OCI-LY7 (cell line): ENCODE results near the gene MALL. TPM values are rescaled to one million over a fixed set of nuclear protein-coding genes. Genes with fewer than 3 reads are reported as not detected.
"Not testable (repeated sequence)": the region's sequence is repeated elsewhere in the genome, so short reads cannot be mapped to it uniquely, and the experiment has no call there.

ENCODE experiments used
- BruUV-seq: library from RNA; stranded (reverse); fragments of 400-500 nt; replicated peaks from 2 replicates; lab custom pipeline; 2021; lab: Mats Ljungman, UMichigan
- CTCF ChIA-PET: fragments of 300-600 bp; sonication (Branson Sonifier 250); formaldehyde crosslinking; loops from one replicate; lab custom pipeline; 2022; ENCODE audit warnings: antibody characterized with exemption; ENCODE audit not compliant: unreplicated experiment; lab: Charles Lee
- POLR2A ChIA-PET: fragments of 300-600 bp; sonication (Branson Sonifier 250); formaldehyde crosslinking; loops from one replicate; lab custom pipeline; 2022; ENCODE audit warnings: antibody characterized with exemption; lab: Charles Lee
- DNase-seq: peaks from one replicate; pipeline ENCODE4 v3.0.0-alpha.2; 2015; ENCODE audit warnings: low spot score
- H2AFZ ChIP-seq: fragments of 200-600 bp; sonication (generic), shearing (Covaris generic); 2 replicates; pipeline ENCODE4 v1.6.1; 2014; ENCODE audit warnings: mild to moderate bottlenecking, antibody characterized with exemption, low read length, moderate library complexity
- H3K27ac ChIP-seq: fragments of 200-600 bp; sonication (generic); 2 replicates; pipeline ENCODE4 v1.5.1; 2014; ENCODE audit warnings: mixed run types, low read depth, mild to moderate bottlenecking, moderate library complexity, low read length, inconsistent platforms; ENCODE audit not compliant: poor library complexity, severe bottlenecking
- H3K36me3 ChIP-seq: fragments of 200-600 bp; sonication (generic); 2 replicates; pipeline ENCODE4 v1.6.1; 2014; ENCODE audit warnings: mild to moderate bottlenecking, antibody characterized with exemption, low read length, moderate library complexity, mixed read lengths; ENCODE audit not compliant: insufficient read depth
- H3K4me1 ChIP-seq: fragments of 200-600 bp; sonication (generic); 2 replicates; pipeline ENCODE4 v1.5.1; 2014; ENCODE audit warnings: mild to moderate bottlenecking, low read length; ENCODE audit not compliant: insufficient read depth, poor library complexity, severe bottlenecking
- H3K4me2 ChIP-seq: fragments of 200-600 bp; sonication (generic); 2 replicates; pipeline ENCODE4 v1.6.1; 2014; ENCODE audit warnings: mild to moderate bottlenecking, low read length
- H3K4me3 ChIP-seq: fragments of 200-600 bp; sonication (generic); 2 replicates; pipeline ENCODE4 v1.5.1; 2014; ENCODE audit warnings: mild to moderate bottlenecking, low read depth, low read length; ENCODE audit not compliant: poor library complexity, severe bottlenecking
- H3K79me2 ChIP-seq: fragments of 200-600 bp; sonication (generic); 2 replicates; pipeline ENCODE4 v1.6.1; 2016; ENCODE audit warnings: low read depth, mild to moderate bottlenecking, low read length, moderate library complexity, mixed read lengths; ENCODE audit not compliant: insufficient read depth
- H3K9me2 ChIP-seq: fragments of 200-600 bp; sonication (generic); 2 replicates; pipeline ENCODE4 v1.6.1; 2016; ENCODE audit warnings: mild to moderate bottlenecking, low read length, mixed read lengths; ENCODE audit not compliant: insufficient read depth
- H3K9me3 ChIP-seq: fragments of 200-600 bp; sonication (generic); 2 replicates; pipeline ENCODE4 v1.6.1; 2014; ENCODE audit warnings: mild to moderate bottlenecking, mixed run types, low read length, mixed read lengths
- H4K20me1 ChIP-seq: fragments of 200-600 bp; sonication (generic); 2 replicates; pipeline ENCODE4 v1.6.1; 2014; ENCODE audit warnings: mild to moderate bottlenecking, antibody characterized with exemption, low read length, moderate library complexity, mixed read lengths; ENCODE audit not compliant: insufficient read depth
- EZH2phosphoT487 ChIP-seq: fragments of 200-600 bp; sonication (generic); IDR thresholded peaks from 2 replicates; pipeline ENCODE4 v1.6.1; 2018; ENCODE audit warnings: low read depth, borderline replicate concordance, mild to moderate bottlenecking, mixed run types, antibody characterized with exemption, low read length, moderate library complexity, mixed read lengths
- intact Hi-C: fragments of 100-400 bp; cut with micrococcal nuclease; formaldehyde crosslinking; loops from one replicate; pipeline ENCODE4 v1.10.0; 2022; ENCODE audit not compliant: unreplicated experiment
- total RNA-seq, 2 experiments: library from RNA; depleted of rRNA in 1 of 2; stranded (reverse); fragments of >200 nt in 1 of 2; shearing (Covaris generic) in 1 of 2; gene quantifications; 2 replicates each; pipeline ENCODE4 v1.2.3, GENCODE V29; 2014 to 2022
- TF ChIP-seq, protein P1 (sequence below): fragments of 200-600 bp; sonication (generic); conservative IDR thresholded peaks from 2 replicates; pipeline ENCODE4 v1.5.1; 2014; ENCODE audit warnings: mild to moderate bottlenecking, antibody characterized with exemption, low read length, moderate library complexity, mixed read lengths

MALL gene
- total RNA-seq, 2 experiments from 2014 or later, result not detected

DNA sequence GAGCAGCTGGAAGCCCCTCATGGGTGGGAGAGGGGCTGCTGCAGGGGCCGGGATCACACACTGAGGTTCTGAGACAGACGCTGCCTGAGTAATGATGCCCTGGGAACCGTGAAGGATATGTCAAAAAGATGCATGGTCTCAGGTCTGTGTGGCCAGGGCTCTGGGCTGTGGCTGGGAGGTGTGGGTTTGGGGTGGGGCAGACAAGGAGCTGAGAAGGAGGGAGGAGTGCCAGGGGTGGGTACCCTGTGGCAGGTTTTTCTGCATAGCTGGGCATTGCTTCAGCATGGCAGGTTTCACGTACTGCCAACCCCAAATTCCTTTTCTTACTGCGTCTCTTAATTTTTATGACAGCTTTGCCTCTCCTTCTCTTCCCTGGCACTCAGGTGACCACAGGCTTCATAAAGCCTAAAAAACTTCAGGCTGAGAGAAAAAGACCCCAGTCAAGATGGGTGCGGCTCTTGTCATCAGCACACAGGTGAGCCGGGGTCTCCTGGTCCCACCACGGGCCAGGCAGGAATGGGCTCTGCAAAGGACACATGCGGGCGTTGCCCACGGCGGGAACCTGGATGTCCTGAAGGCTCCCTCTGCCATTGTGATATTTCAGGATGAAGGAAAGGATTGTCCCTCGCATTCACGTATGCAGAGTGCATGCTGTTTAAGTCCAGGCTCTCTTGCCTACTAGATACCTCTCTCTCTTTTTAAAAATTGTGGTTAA is 18.0 kb downstream of the MALL start:
- no peaks in the 10 kb centered on the region for H4K20me1 ChIP-seq
- no peaks in the 10 kb centered on the region for H3K36me3 ChIP-seq
- no peak overlapping the region for H3K27ac ChIP-seq
- no peaks in the 10 kb centered on the region for H3K9me3 ChIP-seq
- no peak overlapping the region for H3K4me2 ChIP-seq
- no TSS peak for BruUV-seq
- TF ChIP-seq EZH2phosphoT487, result no peak
- TF ChIP-seq, protein P1, sequence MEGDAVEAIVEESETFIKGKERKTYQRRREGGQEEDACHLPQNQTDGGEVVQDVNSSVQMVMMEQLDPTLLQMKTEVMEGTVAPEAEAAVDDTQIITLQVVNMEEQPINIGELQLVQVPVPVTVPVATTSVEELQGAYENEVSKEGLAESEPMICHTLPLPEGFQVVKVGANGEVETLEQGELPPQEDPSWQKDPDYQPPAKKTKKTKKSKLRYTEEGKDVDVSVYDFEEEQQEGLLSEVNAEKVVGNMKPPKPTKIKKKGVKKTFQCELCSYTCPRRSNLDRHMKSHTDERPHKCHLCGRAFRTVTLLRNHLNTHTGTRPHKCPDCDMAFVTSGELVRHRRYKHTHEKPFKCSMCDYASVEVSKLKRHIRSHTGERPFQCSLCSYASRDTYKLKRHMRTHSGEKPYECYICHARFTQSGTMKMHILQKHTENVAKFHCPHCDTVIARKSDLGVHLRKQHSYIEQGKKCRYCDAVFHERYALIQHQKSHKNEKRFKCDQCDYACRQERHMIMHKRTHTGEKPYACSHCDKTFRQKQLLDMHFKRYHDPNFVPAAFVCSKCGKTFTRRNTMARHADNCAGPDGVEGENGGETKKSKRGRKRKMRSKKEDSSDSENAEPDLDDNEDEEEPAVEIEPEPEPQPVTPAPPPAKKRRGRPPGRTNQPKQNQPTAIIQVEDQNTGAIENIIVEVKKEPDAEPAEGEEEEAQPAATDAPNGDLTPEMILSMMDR, result no peak
- no peak overlapping the region for H3K4me3 ChIP-seq
- no peak overlapping the region for H2AFZ ChIP-seq
- intact Hi-C loops, result no loop called here
- no peak for DNase-seq
- POLR2A ChIA-PET, result no interaction called here
- CTCF ChIA-PET, result no interaction called here
- no peaks in the 10 kb centered on the region for H3K4me1 ChIP-seq
- H3K9me2 ChIP-seq, result no peaks in the 10 kb centered on the region
- H3K79me2 ChIP-seq, result no peaks in the 10 kb centered on the region

DNA sequence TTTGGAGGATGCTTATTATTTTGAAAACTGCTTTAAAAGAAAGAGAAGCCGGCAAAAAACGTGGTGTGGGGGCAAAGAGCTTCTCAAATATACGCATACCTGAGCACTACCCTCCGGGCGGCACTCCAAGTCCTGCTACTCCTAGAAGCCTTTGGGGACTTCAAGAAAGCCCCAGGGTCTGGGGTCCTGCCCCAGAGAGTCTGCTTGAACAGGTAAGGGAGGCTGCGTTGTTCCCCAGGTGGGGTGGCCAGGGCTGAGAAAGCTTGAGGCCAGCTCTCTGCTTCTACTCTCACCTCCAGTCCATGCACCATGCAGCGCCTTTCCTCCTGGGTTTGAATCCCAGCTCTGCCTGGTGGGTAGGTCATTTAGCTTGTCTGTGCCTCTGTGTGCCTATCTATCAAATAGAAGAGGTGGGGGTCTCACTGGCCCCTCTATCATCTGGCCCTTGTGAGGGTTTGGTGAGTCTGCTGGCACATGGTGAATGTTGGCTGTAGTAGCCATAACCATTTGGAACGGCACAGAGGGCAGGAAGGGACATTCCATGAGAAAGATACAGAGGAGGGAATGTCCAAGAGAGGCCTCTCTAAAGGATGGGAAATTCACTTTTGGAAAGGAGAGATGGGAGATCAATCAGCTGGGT is 19.5 kb downstream of the MALL start:
- no peaks in the 10 kb centered on the region for H3K9me2 ChIP-seq
- no peak overlapping the region for H3K4me3 ChIP-seq
- no TSS peak for BruUV-seq
- intact Hi-C loops, result no loop called here
- no peaks in the 10 kb centered on the region for H4K20me1 ChIP-seq
- POLR2A ChIA-PET, result no interaction called here
- no peaks in the 10 kb centered on the region for H3K79me2 ChIP-seq
- no peak overlapping the region for H3K4me2 ChIP-seq
- TF ChIP-seq, protein P1, result no peak
- TF ChIP-seq EZH2phosphoT487, result no peak
- no peak overlapping the region for H2AFZ ChIP-seq
- no peaks in the 10 kb centered on the region for H3K36me3 ChIP-seq
- no peaks in the 10 kb centered on the region for H3K9me3 ChIP-seq
- H3K4me1 ChIP-seq, result no peaks in the 10 kb centered on the region
- H3K27ac ChIP-seq, result no peak overlapping the region
- CTCF ChIA-PET, result no interaction called here
- DNase-seq, result no peak

DNA sequence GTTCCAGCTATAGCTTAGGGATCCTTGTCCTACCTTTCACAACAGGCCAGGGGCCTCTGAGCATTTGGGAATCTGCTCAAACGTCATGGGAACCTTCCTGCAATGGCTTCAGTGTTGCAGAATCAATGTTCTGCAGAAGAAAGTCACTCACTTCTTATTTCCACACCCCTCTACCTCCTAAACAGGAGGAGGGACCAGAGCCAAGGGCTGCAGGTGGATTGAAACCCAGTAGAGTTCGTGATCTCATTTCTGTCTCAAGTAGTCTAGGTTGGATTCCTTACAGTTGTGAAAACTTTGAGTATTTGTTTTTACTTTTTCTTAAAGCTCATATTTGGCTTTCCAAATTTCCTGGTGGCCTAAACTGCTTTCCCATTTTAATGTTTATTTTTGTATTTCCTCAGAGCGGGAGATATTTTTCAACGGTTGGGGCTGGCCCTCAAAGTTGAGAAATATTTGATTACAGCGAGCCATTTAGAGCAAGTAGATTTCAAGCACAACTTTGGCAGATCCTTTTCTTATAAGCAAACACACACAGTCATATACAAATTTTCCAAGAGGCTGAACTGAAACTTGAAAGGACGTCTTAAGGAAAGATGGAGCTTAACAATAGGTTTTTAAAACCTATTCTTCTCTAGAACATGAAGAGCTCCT is 20.6 kb downstream of the MALL start:
- H3K4me2 ChIP-seq, POLR2A ChIA-PET, H4K20me1 ChIP-seq, H3K4me3 ChIP-seq, intact Hi-C loops, H3K27ac ChIP-seq, H3K9me3 ChIP-seq, H3K79me2 ChIP-seq, H3K36me3 ChIP-seq, H2AFZ ChIP-seq, H3K9me2 ChIP-seq, CTCF ChIA-PET, BruUV-seq, DNase-seq, H3K4me1 ChIP-seq: not testable (repeated sequence)

DNA sequence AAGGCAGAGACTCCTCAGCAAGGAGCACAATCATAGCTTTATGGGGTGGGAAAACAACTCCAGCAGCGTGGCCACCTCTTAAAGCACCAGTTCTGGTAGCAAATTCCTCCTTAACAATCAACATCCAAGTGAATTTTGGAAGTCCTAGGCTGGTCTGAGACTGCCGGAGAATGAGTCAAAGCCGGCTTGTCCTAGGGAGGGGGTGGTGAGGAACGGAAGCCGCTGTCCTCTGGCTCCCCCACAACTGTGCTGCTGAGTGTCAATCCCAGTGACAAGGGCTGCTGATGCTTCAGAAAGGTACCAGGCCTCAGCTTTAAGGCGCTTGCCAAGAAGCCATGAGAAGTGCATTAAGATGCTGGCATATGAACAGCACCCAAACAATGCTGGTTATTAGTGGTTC is 21.7 kb downstream of the MALL start:
- H2AFZ ChIP-seq, H3K4me3 ChIP-seq, DNase-seq, H4K20me1 ChIP-seq, POLR2A ChIA-PET, H3K9me2 ChIP-seq, H3K79me2 ChIP-seq, H3K4me2 ChIP-seq, H3K36me3 ChIP-seq, H3K4me1 ChIP-seq, H3K9me3 ChIP-seq, BruUV-seq, CTCF ChIA-PET, H3K27ac ChIP-seq, intact Hi-C loops: not testable (repeated sequence)

DNA sequence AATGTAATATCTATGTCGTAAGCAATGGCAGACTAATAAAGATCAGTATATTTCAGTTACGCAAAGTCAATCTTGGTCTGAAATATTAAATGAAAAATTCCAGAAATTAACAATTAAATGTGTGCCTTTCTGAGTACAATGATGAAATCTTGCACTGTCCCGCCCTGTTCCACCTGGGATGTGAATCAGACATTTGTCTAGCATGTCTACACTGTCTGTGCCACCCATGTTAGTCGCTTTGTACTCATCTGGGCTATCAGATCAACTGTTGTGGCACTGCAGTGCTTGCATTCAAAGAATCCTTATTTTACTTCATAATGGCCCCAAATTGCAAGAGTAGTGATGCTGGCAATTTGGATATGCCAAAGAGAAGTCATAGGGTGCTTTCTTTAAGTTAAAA is 25.5 kb downstream of the MALL start:
- DNase-seq, H3K4me3 ChIP-seq, BruUV-seq, H4K20me1 ChIP-seq, H3K36me3 ChIP-seq, H2AFZ ChIP-seq, H3K4me1 ChIP-seq, intact Hi-C loops, POLR2A ChIA-PET, CTCF ChIA-PET, H3K4me2 ChIP-seq, H3K9me2 ChIP-seq, H3K27ac ChIP-seq, H3K79me2 ChIP-seq, H3K9me3 ChIP-seq: not testable (repeated sequence)
